HG03571 (cell line): ENCODE measurements around the gene DENND10.
A peak's percentile ranks its signal among the peaks of the same experiment; 100 is the strongest.
"Not testable (repeated sequence)": the region's sequence is repeated elsewhere in the genome, so short reads cannot be mapped to it uniquely, and the experiment has no call there.

ENCODE experiments used
- ATAC-seq: cut with Tn5 transposase; IDR thresholded peaks from one replicate; pipeline ENCODE4 v1.9.1; 2021; ENCODE audit not compliant: unreplicated experiment

Gene DENND10

GRCh38 chr10:119165171-119166117, 61.5 kb downstream of the DENND10 start, which contains the start of gene SFXN4:
SFXN4 (minus strand) TSS chr10:119165714; CDS start chr10:119165647, 67 bp downstream.
- peak; percentile 87 for ATAC-seq

DNA sequence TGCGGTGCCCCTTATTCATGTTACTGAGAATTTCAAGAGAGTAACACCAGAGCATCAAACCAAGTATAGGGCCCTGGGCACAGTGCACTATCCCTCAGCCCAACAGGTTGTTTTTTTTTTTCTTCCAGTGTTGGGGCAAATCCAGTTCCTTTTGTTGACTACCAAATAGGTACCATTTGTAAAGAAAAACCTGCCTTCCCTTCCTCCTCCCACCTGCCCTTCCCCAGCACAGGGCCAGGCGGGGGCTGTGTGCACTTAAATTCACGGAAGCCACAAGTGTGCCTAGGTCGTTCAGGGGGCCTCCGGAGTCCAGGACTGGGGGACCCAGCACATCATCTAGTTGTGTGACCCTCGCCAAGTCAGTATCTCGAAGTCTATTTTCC, 62.2 kb downstream of the DENND10 start:
- no peak for ATAC-seq

DNA sequence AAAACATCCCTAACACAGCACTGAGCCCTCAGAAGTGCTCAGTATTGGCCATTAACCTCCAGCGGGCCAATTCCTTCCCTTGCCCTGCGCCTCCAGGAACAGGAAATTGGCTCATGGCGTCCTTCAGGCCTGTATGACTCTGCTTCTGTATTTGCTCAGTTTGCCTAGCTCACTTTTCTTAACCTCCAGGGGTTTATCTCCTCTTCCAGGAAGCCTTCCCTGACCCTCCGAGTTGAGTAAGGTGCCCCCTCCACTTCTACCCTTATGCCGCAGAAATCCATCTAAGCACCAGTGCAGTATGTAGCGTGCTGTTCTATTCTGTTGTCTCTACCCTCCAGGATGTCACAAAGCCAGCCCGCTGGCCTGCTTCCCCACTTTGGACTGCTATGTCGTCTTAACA, 62.7 kb downstream of the DENND10 start:
- no peak for ATAC-seq

GRCh38 chr10:119167041-119167440, 63.1 kb downstream of the DENND10 start:
- no peak for ATAC-seq

GRCh38 chr10:119174109-119174508, 70.2 kb downstream of the DENND10 start:
- no peak for ATAC-seq

DNA sequence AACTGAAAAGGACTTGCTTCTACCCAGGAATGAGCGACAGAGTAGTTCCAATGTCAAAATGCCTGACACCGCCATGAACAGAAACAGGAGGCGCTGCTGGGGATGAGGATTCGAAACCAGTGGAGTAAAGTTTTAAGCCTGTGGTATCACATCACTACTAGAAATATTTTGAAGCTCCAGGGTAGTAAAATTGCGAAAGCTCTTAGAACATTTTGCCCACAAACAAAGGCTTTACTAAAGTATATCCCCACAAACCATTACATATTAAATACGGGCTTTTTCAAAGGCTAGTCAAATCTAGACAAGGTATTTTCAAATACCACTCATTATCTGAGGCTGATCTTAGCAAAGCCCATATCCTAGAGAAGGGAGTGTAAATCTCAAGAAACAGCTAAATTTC, 72.3 kb downstream of the DENND10 start:
- no peak for ATAC-seq

DNA sequence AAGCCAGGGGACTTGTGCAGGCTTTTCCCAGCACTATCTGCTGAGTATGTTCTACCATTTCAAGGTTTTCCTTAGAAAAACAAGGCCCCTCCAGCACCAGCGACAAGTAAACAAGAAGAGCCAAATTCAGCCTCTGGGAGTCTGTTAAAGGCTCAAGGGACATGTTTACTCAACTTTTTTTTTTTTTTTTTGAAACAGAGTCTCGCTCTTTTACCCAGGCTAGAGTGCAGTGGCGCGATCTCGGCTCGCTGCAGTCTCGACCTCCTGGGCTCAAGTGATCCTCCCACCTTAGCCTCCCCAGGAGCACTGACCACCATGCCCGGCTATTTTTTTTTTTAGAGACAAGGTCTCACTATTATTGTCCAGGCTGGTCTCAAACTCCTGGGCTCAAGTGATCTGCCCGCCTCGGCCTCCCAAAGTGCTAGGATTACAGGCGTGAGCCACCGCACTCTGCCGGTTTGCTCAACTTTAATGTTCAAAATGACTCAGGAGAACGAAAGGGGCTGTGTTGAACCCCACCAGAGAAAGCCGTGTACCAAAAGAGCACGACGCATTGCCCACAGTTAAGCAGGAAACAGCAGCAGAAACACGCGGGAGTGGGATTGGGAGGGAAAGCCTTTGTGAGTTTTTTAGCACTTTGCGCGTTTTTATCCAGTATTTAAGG, 73.9 kb downstream of the DENND10 start:
- peak; percentile 17 for ATAC-seq

GRCh38 chr10:119178372-119179119, 74.6 kb downstream of the DENND10 start, which contains the start of gene PRDX3:
PRDX3 (minus strand) TSS chr10:119178812; CDS start chr10:119178790, 22 bp downstream.
- peak; percentile 82 for ATAC-seq

DNA sequence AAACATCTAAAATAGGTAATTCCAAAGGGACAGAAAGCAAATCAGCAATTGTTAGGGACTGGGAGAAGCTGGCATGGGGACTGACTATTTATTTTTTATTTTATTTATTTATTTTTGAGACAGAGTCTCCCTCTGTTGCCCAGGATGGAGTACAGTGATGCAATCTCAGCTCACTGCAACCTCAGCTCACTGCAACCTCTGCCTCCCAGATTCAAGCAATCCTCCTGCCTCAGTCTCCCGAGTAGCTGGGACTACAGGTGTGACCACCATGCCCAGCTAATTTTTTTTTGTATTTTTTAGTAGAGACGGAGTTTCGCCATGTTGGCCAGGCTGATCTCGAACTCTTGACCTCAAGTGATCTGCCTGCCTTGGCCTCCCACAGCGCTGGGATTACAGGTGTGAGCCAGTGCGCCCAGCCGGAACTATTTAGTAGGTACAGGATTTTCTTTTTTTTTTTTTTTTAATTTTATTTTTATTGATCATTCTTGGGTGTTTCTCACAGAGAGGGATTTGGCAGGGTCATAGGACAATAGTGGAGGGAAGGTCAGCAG, 77.0 kb downstream of the DENND10 start:
- not testable (repeated sequence) for ATAC-seq

GRCh38 chr10:119183664-119184412, 79.9 kb downstream of the DENND10 start:
- ATAC-seq = no peak
